GM21381 (cell line): Measurements from ENCODE around the gene TSEN54.

Experiments
- ATAC-seq: cut with Tn5 transposase; IDR thresholded peaks from one replicate; pipeline ENCODE4 v1.9.1; 2021; ENCODE audit warnings: mild to moderate bottlenecking, moderate library complexity; ENCODE audit not compliant: unreplicated experiment

TSEN54 gene

DNA sequence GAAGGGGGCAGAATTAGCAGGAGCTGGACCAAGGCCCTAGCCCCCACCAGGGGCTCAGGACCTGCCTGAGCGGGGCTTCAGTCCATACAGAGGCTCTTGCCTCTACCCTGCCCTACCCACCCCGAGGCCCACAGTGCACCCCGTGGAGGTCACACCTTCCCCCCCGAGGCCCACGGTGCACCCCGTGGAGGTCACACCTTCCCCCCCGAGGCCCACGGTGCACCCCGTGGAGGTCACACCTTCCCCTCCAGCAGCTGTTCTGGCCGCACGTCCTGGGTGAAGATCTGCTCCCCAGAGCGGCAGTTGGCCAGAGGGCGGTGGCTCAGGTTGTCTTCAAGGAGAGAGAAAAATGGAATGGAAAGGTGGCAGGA is 12.4 kb upstream of the TSEN54 start:
- ATAC-seq, result no peak

DNA sequence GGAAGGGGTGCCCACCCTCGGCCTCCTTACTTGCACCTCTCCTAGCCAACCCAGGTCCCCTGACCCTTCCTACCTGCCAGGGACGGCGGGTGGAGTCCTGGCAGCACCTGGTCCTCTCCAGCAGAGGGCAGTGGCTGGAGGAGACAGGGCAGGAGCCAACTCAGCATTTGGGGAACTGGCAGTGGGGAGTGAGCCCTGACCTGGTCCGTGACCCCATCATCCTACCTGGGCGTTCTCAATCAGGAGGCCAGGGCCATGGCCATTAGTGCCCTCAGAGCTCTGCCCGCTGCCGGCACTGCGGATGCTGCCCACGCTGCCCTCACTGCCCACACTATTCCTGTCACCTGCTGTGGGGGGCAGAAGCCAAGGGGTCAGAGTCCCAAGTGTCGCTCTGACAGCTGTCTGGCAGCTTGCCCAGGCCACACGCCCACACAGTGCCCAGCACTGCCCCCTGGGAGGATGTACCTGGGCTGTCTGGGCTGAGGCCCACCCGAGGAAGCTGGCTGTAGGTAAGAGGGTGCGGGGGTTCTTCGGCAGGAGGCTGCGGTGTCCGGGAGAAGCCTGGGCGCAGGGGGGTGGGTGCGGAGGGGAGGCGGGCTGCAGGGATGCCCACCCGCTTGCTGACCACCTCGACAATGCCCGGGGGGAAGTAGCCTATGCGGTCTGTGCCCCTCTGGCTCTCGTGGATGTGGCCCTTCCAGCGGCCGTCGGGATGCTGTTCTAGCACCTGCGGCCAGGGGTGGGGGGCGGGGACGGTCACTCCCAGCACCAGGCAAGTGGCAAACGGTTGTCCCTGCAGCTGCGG is 11.8 kb upstream of the TSEN54 start:
- ATAC-seq, result no peak

DNA sequence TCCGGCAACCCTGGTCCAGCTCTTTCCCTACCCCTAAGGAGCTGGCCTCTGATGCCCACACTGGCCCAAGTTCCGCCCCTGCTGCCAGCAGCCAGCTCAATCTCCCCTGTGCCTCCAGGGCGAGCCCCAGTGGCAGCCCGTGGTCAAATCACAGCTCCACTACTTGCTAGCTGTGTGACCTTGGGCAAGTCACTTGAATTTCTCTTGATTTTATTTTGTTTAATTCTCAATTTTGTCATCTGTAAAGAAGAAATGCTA is 11.2 kb upstream of the TSEN54 start:
- ATAC-seq, result no peak

DNA sequence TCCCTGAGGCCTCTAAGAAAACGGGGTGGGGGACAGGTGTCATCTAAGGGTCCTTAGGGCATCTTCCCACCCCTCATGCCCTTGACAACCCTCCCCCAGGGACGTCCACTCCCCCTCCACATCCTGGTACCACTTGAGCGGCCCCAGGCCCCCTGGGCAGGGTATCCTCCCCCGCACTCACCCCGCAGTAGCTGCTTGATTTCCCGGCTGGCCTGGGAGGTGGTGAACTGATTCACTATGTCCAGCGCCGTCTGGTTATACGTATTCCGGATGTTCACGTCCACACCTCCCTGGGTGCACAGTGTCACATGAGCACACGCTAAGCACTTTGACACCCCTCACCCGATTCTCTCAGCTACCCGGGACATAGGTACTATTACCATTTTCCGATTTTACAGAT is 10.7 kb upstream of the TSEN54 start:
- no peak for ATAC-seq

DNA sequence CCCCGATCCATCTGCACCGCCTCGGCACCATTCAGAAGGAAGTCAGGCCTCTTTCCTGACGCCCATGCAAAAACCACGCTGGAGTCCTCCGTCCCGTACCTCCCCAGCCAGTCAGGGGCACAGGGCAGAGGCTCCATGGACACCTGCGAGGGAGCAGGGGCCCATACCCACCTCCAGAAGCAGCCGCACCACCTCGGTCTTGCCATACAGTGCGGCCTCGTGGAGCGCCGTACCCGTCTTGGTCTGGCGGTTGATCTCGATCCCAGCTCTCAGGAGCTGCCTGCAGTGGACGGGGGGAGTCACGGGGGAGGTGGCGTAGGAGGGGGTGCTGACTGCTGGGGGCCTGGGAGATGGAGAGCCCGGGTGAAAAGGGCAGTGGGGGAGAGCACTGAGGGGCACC is 10.2 kb upstream of the TSEN54 start:
- no peak for ATAC-seq

DNA sequence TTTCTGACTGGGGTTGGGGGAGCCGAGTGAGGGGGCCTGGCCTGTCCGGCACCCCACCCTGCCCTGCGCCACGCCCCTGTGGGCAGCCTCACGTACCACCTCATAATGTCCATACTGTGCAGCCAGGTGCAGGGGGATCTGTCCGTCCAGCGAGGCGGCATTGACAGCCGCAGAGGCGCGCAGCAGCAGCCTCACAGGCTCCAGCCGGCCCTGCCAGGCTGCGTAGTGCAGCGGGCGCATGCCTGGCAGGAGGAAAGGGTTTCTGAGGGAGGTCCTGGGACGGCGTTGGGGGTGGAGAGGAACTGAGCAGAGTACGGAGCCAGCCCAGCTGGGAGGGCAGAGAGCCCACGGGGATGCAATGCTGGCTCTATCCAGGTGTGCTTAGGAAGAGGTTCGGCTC is 9.4 kb upstream of the TSEN54 start:
- ATAC-seq, result no peak

DNA sequence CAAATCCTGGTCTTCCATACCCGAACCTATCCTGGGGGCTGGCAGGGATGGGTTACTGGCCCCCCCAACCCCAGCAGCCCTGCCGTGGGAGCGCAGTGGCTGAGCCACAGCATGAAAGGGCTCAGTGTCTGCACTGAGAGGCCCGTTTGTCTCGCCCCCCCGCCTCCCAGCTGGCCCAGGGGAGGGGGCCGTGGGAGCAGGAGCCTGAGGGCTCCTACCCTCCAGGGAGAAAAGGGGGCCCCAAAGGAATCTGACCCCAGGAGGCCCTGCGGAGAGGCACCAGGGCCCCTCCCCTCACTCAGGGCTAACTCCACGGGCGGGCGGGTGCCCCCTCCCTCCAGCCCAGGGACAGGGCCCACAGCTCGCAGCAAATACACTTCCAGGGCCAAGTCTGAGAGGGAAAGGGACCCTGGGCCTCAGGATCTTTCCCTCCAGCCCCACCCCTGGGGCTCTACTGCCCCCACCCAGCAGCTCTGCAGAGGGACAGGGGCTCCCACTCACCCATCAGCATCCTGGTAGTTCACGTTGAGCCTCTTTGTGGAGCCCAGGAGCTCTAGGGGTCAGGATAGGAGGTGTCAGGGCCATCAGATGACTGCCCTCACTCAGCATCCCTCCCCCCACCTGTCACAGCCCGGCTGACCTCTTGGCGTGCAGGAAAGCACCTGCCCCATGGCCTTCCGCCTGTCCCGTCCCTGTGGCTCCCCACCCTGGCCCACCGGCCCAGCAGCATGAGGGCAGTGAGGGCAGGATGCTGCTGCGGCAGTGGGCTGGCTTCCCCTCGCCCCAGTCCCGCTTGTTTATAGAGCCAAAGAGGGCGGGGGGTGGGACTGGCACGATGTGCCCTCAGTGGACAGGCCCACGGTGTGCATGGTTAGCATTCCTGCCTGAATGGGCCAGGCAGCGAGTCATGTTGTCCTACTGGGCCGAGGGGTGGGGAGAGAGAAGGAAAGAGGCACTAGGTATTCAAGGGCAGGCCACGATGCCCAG is 8.3 kb upstream of the TSEN54 start:
- ATAC-seq, result no peak

DNA sequence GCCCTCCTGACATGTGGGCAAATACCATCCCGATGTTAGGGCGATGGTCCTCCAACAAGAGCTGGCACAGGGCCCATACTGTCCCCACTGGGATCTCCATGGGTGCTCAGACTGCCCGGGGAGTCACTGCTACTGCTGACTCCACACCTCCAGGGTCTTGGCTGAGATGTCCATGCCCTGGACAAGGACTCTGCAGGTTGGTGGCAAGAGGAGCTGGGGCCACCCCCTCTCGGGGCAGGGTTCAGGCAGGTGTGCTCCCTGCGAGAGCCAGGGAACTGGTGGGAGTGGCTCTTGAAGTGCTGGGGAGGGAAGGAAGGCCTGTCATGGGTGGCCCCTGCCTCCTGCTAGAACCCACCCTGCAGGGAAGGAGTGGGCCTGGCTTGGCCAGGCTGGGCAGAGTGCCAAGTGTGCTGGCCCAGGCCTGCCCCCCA is 7.4 kb upstream of the TSEN54 start:
- no peak for ATAC-seq

DNA sequence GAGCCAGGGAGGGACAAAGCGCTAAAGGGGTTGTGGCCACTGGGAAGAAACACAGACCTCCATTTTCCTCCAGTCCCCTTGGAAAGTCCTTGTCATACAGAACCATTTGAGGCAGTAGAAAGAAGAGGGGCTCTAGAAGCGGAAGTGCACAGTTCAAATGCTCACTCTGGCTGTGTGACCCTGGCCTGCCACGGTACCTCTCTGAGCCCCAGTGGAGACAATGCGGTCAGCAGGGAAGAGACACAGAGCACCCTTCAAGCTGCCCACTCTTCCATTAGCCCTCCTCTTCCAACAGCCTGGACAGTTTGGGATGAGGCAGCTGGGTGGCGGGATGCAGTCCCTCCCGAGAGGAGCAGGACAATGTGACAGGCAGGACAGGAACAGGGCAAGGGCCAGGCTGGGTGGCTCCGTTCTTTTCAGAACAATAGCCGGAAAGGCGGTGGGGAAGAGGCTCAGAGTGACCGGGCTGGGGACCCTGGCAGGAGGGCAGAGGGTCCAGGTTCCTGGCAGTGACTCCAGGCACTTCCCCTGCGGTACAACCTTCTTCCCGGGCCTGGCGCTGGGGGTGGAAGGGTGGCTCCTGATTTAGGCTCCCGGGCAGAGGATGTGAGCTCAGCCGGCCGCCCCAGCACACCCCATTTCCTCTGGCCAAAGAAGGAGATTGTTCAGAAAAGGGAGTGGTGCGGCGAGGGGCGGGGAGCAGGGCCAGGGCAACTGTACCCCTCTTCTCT is 6.6 kb upstream of the TSEN54 start:
- ATAC-seq, result no peak

DNA sequence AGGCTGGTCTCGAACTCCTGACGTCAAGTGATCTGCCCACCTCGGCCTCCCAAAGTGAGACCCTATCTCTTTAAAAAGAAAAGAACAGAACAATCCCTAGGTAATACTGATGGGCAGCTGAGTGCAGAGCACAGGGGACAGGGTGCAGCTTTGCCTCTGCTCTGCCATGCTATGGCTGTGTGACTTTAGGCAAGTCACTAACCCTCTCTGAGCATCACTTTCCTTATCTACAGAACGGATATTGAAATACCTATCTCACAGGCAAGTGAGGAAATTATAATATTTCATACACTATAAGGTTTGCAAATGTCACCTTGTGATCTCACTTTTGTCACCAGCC is 5.1 kb upstream of the TSEN54 start:
- no peak for ATAC-seq

DNA sequence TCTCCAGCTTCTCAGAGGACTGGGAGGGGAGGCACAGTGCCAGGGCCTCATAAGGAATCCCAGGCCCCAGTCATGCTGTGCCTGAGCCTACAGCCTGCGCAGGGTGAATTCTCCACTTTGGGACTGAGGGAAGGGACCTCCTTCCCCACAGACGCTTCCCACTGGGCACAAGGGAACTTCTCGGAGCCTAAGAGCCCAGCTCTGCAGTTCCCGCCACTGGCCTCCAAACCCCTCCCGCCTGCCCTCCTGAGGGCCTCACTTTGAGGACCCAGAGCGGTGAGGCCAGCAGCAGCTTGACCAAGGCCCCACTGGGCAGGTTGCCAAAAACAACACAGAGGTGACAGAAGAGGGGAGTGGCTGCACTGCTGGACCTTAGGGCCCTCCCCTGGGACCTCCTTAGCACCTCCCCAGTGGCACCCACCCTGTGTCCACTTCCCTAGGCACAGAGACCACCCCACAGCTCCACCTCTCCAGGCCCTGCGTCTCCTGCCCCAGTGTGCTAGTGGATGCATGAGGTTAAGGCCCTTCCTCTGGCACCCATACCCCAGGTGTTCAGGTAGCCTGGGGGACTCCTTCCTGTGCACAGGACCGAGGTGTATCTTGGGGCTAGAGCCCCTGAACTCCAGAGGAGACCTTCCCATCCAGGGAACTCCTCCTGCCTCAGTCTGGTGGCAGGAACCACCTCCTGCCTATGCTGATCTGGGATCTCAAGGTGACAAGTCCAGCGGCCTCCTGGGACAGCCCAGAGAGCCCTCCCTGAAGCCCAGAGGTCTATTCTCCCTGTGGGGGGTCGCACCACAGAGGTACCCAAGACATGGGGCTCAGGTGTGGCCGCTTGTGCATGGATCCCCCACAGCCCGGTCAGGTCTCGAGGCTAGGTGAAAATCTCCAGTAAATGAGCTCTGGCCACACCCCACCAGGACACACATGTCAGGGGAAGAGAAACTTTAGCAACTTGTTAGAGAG is 4.4 kb upstream of the TSEN54 start:
- ATAC-seq, result no peak

DNA sequence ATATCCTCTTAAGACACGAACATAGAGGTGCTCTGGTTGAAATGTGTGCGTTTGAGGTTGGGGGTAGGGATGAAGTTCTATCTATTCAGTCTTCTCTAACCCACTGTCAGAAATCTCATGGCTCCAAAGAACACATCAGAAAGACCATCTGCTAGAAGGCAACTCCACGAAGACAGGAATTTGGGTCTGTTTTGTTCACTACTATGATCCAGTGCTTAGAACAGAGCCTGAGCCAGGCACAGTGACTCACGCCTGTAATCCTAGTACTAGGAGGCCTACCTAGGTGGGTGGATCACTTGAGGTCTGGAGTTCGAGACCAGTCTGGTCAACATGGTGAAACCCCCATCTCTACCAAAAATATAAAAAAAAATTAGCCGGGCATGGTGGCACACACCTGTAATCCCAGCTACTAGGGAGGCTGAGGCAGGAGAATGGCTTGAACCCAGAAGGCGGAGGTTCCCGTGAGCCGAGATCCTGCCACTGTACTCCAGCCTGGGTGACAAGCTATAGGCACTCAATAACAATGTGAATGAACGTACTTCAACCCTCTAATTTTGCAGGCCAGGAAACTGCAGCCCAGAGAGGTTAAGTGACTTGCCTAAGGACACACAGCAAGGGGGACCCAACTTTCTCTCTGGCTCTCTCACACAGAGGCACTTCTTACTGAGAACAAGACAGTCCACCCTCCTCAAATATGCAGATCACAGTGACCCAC is 3.2 kb upstream of the TSEN54 start:
- ATAC-seq, result no peak

DNA sequence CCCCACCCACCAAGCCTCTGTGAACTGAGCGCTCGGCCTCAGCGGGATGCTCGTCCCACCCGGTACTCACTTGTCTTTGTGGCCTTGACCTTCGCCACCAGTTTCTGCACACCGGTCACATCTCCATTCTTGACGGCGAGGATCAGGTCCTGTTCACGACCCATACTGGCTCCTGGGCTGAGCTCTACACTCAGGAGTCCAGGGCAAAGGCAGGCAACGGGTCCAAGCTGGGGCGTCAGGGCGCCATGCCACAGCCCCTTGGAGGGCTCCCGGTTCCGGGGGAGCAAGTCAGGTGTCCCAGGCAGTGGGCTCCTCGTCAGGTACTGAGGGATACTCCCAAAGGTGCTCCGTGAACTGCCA is 2.7 kb upstream of the TSEN54 start:
- no peak for ATAC-seq

DNA sequence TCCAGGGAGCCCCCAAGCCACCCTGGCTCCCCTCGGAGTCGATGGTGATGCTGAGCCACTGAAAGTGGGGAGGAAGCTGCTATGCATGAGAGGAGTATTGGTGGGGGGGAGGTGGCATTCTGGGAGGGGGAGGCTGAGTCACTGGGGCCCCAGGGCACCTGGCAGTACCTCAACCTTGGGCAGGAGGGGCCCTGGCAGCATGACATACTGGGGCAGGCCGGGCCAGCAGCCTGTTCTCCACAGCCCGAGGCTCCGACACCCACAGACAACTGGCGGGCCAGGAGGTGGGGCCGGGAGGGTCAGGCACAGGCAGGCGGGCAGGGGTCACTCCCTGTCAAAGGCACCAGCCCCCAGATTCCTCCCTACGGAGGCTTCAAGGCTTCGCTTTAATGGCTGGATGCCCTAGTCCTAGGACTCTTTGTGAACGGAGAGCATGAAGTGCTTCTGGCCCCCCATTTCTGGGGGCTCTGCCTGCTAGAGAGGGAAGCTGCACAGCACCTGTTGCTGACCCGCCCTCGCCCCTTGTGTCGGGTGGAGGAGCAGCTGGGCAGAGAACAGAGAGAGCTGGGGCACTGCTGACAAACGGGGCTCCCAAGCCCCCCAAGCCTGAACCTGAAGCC is 1.9 kb upstream of the TSEN54 start:
- ATAC-seq, result no peak

DNA sequence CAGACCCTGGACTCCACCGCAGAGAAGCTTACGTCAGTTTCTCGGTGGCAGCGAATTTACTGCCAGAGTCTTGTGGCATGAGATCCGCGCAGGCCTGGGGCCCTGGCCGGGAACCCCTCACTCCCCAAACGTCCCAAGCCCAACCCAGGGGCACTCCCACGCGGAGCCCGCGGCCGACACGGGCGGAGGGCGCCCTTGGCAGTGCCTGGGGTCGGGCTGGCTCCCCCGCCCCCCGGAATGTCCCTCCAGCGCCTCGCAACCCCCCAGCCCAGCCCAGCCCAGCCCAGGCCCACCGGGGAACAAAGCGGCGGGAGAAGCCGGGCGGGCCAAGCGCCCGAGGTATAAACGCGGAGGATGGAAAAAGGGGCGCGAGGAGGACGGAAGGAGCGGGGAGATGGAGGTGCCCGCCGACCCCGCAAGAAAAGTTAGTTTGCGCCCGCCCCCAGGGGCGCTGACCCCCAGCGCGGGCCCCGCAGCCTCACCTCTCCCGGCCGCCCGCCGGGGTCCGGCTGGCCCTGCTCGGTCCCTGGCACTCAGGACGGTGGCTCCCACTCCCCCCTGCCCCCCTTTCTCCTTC is 1.3 kb upstream of the TSEN54 start:
- no peak for ATAC-seq

DNA sequence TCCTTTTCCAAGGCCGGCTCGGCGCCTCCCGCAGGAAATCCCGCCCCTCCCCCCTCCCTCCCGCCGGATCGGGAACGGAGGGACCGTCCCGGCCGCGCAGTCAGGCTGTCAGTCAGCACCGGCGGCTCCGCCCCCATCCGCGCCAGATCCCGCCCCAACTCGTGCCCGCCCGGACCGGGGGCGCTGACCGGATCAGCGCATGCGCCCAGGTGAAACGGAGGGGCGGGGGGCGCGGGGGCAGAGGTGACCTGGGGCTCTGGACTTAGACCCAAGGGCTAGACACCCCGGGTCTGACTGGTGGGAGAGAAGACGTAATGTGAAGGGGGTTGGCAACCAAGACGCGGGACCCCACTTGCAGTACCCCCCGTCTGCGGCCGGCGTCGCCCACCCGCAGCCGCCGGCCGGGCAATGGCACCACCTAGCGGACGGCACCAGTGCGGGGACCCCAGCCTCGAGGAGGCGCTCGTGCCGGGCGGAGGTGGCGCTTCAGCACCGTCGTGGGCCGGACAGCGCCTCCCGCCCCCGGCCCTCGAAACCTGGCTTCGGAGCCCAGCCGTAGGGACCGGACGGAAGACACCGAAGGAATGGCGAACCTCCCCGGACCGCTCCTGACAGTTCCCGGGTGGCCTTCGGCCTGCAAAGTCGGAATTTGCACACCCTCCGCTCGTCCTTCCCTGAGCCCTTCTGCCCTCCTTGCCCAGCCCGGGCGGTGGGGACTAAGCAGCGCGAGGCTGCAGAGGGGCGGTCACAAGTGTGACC is 653 bp upstream of the TSEN54 start, which contains the start of gene CASKIN2:
Gene CASKIN2, minus strand, starts transcription at position 42 of the 759 bp plus-strand sequence. CDS start 1,733 bp downstream, outside the sequence.
- peak; percentile 40 for ATAC-seq

DNA sequence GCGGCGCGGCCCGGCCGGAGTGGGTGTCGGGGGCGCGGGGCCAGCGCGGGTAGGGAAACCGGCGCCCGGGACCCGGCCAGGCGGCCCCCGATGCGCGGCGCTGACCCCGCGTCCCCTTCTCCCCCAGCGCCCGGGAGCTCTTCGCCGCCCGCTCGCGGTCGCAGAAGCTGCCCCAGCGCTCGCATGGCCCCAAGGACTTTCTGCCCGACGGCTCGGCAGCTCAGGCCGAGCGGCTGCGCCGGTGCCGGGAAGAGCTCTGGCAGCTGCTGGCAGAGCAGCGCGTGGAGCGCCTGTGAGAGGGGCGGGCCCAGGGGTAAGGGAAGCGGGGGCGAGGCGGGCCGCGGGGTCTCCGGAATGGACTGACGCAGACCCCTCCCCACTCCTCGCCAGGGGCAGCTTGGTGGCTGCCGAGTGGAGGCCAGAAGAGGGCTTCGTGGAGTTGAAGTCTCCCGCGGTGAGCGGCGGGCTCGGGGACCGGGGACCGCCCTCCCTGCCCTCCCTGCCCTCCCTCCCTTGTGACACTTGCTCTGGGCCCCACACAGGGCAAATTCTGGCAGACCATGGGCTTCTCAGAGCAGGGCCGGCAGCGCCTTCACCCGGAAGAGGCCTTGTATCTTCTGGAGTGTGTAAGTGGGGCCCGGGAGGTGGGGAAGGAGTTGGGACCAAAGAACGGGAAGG is 430 bp downstream of the TSEN54 start:
- peak; percentile 15 for ATAC-seq
